Keratinocyte (primary cell): Measurements from ENCODE around the gene ERBB2. TPM values are rescaled to one million over a fixed set of nuclear protein-coding genes. Genes with fewer than 3 reads are reported as not detected.

Experiments used
- DNase-seq: peaks from one replicate; pipeline ENCODE4 v3.0.0-alpha.2; 2011; ENCODE audit warnings: low read depth, missing footprints, low spot score
- FAIRE-seq: peaks from 2 replicates; lab custom pipeline; 2011; peaks lifted over from hg19 to GRCh38; lab: Jason Lieb, UNC
- H2AFZ ChIP-seq: 2 replicates; pipeline ENCODE4 v1.6.0; 2012; ENCODE audit warnings: low read length, control low read depth, inconsistent platforms; ENCODE audit not compliant: control insufficient read depth
- H3K27ac ChIP-seq: 2 replicates; pipeline ENCODE4 v1.5.1; 2011; ENCODE audit warnings: low read length; ENCODE audit not compliant: control insufficient read depth, insufficient read depth
- H3K27me3 ChIP-seq: 3 replicates; pipeline ENCODE4 v1.6.0; 2011; ENCODE audit warnings: low read length; ENCODE audit not compliant: control insufficient read depth, insufficient read depth; ENCODE audit errors: extremely low read depth
- H3K36me3 ChIP-seq, 2 experiments: 2 replicates in 1 of 2; 3 replicates in 1 of 2; pipeline ENCODE4 v1.5.1; 2011; ENCODE audit warnings: low read length in 2 of 2, mild to moderate bottlenecking in 1 of 2; ENCODE audit not compliant: control insufficient read depth in 2 of 2, insufficient read depth in 2 of 2; ENCODE audit errors: extremely low read depth in 1 of 2
- H3K4me1 ChIP-seq: 3 replicates; pipeline ENCODE4 v1.5.1; 2011; ENCODE audit warnings: low read length; ENCODE audit not compliant: control insufficient read depth, insufficient read depth; ENCODE audit errors: extremely low read depth
- H3K4me2 ChIP-seq: 3 replicates; pipeline ENCODE4 v1.6.0; 2011; ENCODE audit warnings: low read depth, low read length; ENCODE audit not compliant: control insufficient read depth, insufficient read depth; ENCODE audit errors: extremely low read depth
- H3K4me3 ChIP-seq, 3 experiments: fragments of 200-600 bp in 1 of 3; sonication (generic) in 1 of 3; 2 replicates in 2 of 3; 3 replicates in 1 of 3; pipeline ENCODE4 v1.5.1; 2011 to 2016; ENCODE audit warnings: low read length in 3 of 3, mild to moderate bottlenecking in 3 of 3, control low read depth in 2 of 3, inconsistent platforms in 1 of 3, low read depth in 1 of 3, mixed read lengths in 1 of 3, mixed run types in 1 of 3, moderate library complexity in 1 of 3; ENCODE audit not compliant: control insufficient read depth in 2 of 3, insufficient read depth in 2 of 3; ENCODE audit errors: extremely low read depth in 1 of 3
- H3K79me2 ChIP-seq: 2 replicates; pipeline ENCODE4 v1.6.0; 2012; ENCODE audit warnings: low read length; ENCODE audit not compliant: control insufficient read depth, insufficient read depth
- H3K9ac ChIP-seq: 3 replicates; pipeline ENCODE4 v1.6.0; 2011; ENCODE audit warnings: low read length; ENCODE audit not compliant: control insufficient read depth, insufficient read depth; ENCODE audit errors: extremely low read depth
- H3K9me1 ChIP-seq: 3 replicates; pipeline ENCODE4 v1.6.0; 2011; ENCODE audit warnings: low read length; ENCODE audit not compliant: control insufficient read depth, insufficient read depth; ENCODE audit errors: extremely low read depth
- H3K9me3 ChIP-seq: 2 replicates; pipeline ENCODE4 v1.5.1; 2012; ENCODE audit warnings: low read depth, low read length; ENCODE audit not compliant: control insufficient read depth
- H4K20me1 ChIP-seq: 3 replicates; pipeline ENCODE4 v1.6.0; 2011; ENCODE audit warnings: low read length; ENCODE audit not compliant: control insufficient read depth, insufficient read depth; ENCODE audit errors: extremely low read depth
- CTCF ChIP-seq, 3 experiments: IDR thresholded peaks in 1 of 3; conservative IDR thresholded peaks in 1 of 3; optimal IDR thresholded peaks in 1 of 3; 2 replicates in 2 of 3; 3 replicates in 1 of 3; pipeline versions ENCODE3 to v1.5.1; 2011; ENCODE audit warnings: low read length in 3 of 3, mild to moderate bottlenecking in 3 of 3, moderate library complexity in 2 of 3, control low read depth in 1 of 3, inconsistent platforms in 1 of 3; ENCODE audit not compliant: insufficient read depth in 2 of 3; ENCODE audit errors: extremely low read depth in 1 of 3
- EZH2 ChIP-seq: IDR thresholded peaks from one replicate; pipeline ENCODE4 v1.6.1; 2012; ENCODE audit warnings: inconsistent platforms, mild to moderate bottlenecking, low read length, moderate library complexity
- dilution Hi-C: fragments of 300-500 bp; cut with MboI; formaldehyde crosslinking; loops from one replicate; pipeline ENCODE4 v1.7.0; 2020; ENCODE audit warnings: low sequenced_read_pairs; ENCODE audit not compliant: extremely low pct_ligation_motif_present
- polyA plus RNA-seq, 5 experiments: library from polyadenylated mRNA; depleted of rRNA in 3 of 5; stranded (reverse) in 3 of 5; stranded (forward) in 1 of 5; unstranded in 1 of 5; fragments of >200 nt; gene quantifications; 1 replicate in 1 of 5; 2 replicates in 3 of 5; 3 replicates in 1 of 5; pipeline versions ENCODE4 v1.2.1 to v1.2.3, GENCODE V29; 2011 to 2012; ENCODE audit warnings: missing spikeins in 2 of 5, low read depth in 1 of 5, low replicate concordance in 1 of 5

The ERBB2 gene
- polyA plus RNA-seq, 1 donor (not counting 4 experiments of a cell fraction or from before 2014, with no cell fraction given), result 21.4 TPM

GRCh38 chr17:39726617-39727016, 26.8 kb downstream of the ERBB2 start:
- no peaks in the 10 kb centered on the region for H3K9me3 ChIP-seq
- DNase-seq (no peak), FAIRE-seq (no peak)
- peaks cover 19 to 25% of the 10 kb centered on the region in 2 experiments for H3K36me3 ChIP-seq
- peaks cover 2% of the 10 kb centered on the region for H3K9me1 ChIP-seq
- no peak overlapping the region for H3K9ac ChIP-seq
- no peak overlapping the region for H3K4me2 ChIP-seq
- H3K27ac ChIP-seq, result no peak overlapping the region
- H4K20me1 ChIP-seq, result no peaks in the 10 kb centered on the region
- TF ChIP-seq CTCF (optimal IDR thresholded peaks at IDR 0.05 in 1 of 3, IDR thresholded peaks at IDR 0.05 in 1 of 3, conservative IDR thresholded peaks at IDR 0.05 in 1 of 3; ENCODE audit: extremely low read depth in 1 of 3, insufficient read depth in 2 of 3, low read length in 3 of 3) (no peak), EZH2 (no peak)
- H2AFZ ChIP-seq, result no peak overlapping the region
- no peaks in the 10 kb centered on the region for H3K27me3 ChIP-seq
- H3K4me3 ChIP-seq, result no peak overlapping the region
- peaks cover 4% of the 10 kb centered on the region for H3K79me2 ChIP-seq
- dilution Hi-C loops, result no loop called here
- H3K4me1 ChIP-seq, result peaks cover 12% of the 10 kb centered on the region

DNA sequence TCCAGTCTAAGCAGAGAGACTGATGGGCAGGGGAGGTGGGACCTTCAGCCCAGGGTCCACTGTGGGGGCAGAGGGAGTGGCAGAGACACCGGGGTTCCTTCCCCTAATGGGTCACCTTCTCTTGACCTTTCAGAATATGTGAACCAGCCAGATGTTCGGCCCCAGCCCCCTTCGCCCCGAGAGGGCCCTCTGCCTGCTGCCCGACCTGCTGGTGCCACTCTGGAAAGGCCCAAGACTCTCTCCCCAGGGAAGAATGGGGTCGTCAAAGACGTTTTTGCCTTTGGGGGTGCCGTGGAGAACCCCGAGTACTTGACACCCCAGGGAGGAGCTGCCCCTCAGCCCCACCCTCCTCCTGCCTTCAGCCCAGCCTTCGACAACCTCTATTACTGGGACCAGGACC, 27.7 kb downstream of the ERBB2 start:
- Histone ChIP-seq H3K9me3 (no peaks in the 10 kb centered on the region), H3K4me3 (no peak overlapping the region), H3K36me3 (peaks cover 19 to 25% of the 10 kb centered on the region in 2 experiments), H3K9me1 (peaks cover 2% of the 10 kb centered on the region), H4K20me1 (no peaks in the 10 kb centered on the region), H3K4me2 (no peak overlapping the region), H3K27me3 (no peaks in the 10 kb centered on the region), H3K79me2 (peaks cover 4% of the 10 kb centered on the region), H3K4me1 (peaks cover 12% of the 10 kb centered on the region), H3K27ac (no peak overlapping the region), H2AFZ (no peak overlapping the region), H3K9ac (no peak overlapping the region)
- TF ChIP-seq EZH2 (no peak), CTCF (optimal IDR thresholded peaks at IDR 0.05 in 1 of 3, IDR thresholded peaks at IDR 0.05 in 1 of 3, conservative IDR thresholded peaks at IDR 0.05 in 1 of 3; ENCODE audit: extremely low read depth in 1 of 3, insufficient read depth in 2 of 3, low read length in 3 of 3) (no peak)
- DNase-seq, result no peak
- dilution Hi-C loops, result no loop called here
- FAIRE-seq, result no peak
